Measurements from ENCODE around the gene USP17L5. TPM values are rescaled to one million over a fixed set of nuclear protein-coding genes. Genes with fewer than 3 reads are reported as not detected.
"Not testable (repeated sequence)": the region's sequence is repeated elsewhere in the genome, so short reads cannot be mapped to it uniquely, and the experiment has no call there.

The USP17L5 gene, protein sequence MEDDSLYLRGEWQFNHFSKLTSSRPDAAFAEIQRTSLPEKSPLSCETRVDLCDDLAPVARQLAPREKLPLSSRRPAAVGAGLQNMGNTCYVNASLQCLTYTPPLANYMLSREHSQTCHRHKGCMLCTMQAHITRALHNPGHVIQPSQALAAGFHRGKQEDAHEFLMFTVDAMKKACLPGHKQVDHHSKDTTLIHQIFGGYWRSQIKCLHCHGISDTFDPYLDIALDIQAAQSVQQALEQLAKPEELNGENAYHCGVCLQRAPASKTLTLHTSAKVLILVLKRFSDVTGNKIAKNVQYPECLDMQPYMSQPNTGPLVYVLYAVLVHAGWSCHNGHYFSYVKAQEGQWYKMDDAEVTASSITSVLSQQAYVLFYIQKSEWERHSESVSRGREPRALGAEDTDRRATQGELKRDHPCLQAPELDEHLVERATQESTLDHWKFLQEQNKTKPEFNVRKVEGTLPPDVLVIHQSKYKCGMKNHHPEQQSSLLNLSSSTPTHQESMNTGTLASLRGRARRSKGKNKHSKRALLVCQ
- total RNA-seq (not detected), polyA plus RNA-seq (not detected)
- long read RNA-seq, donor 1, result 0 reads
- long read RNA-seq, donor 2, result 0 reads
- long read RNA-seq, donor 3, result 0 reads
- long read RNA-seq, donor 4, result 0 reads
- long read RNA-seq, donor 5, result 0 reads
- long read RNA-seq, donor 6, result 0 reads
- long read RNA-seq, donor 7, result 0 reads
- long read RNA-seq, donor 8, result 0 reads
- long read RNA-seq, donor 9, result 0 reads
- long read RNA-seq, donor 10, result 0 reads

DNA sequence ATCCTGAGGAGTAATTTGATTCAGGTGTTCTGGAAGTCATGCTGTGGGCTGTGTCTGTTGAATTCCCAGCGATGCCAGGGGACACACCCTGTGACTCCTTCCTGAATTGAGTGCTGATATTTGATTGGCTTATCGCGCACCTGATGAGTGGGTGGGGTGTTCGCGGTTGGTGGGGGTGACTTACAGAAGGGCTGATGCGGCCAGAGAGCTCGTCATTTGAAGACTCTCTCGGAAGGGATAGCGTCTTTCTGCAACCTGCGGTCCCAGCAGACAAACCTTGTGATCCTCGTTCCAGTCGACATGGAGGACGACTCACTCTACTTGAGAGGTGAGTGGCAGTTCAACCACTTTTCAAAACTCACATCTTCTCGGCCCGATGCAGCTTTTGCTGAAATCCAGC is at the start of gene USP17L5:
USP17L5 (plus strand) TSS at position 301 of the 400 bp plus-strand sequence; CDS start at position 301, 0 bp downstream.
- H3K27me3 ChIP-seq; intact Hi-C loops (cut with DNase I); DNase-seq; H3K27ac ChIP-seq; H3K4me1 ChIP-seq (replicated peaks in 1 of 2); H3K4me3 ChIP-seq; H3K9me3 ChIP-seq (replicated peaks in 1 of 3); H3K36me3 ChIP-seq (replicated peaks in 1 of 2): not testable (repeated sequence)
- WGBS, 4 donors, result no CpG with 5 or more reads among the region's 15 CpGs

DNA sequence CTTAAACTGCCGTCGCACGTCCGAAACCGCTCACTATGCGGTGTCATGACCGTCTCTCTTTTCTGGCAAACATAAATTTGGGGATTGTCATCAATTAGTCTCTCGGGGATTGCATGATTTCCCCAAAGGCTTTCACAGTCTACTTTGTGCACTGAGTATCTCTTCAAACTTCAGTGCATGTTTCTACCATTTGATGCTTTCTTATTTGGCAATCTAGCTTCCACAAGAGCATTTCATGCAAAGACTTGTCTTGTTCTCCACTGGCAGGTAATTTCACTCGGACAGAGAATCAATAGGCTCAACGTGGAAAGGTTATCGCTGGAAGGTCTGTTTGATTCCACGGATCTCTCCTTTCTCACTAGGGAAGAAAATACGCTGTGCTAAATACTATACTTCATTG is 15.0 kb upstream of the USP17L5 start:
- H3K4me3 ChIP-seq; H3K4me1 ChIP-seq (replicated peaks in 1 of 2); H3K27ac ChIP-seq; H3K9me3 ChIP-seq (replicated peaks in 1 of 3); DNase-seq; H3K36me3 ChIP-seq (replicated peaks in 1 of 2); H3K27me3 ChIP-seq; intact Hi-C loops (cut with DNase I): not testable (repeated sequence)
- WGBS, 4 donors, result 70 to 79% (median 78%) methylated on average over 1 to 5 of the region's 13 CpGs

DNA sequence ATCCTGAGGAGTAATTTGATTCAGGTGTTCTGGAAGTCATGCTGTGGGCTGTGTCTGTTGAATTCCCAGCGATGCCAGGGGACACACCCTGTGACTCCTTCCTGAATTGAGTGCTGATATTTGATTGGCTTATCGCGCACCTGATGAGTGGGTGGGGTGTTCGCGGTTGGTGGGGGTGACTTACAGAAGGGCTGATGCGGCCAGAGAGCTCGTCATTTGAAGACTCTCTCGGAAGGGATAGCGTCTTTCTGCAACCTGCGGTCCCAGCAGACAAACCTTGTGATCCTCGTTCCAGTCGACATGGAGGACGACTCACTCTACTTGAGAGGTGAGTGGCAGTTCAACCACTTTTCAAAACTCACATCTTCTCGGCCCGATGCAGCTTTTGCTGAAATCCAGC is 14.3 kb upstream of the USP17L5 start, which contains the start of gene USP17L24:
USP17L24 (plus strand) TSS at position 301 of the 400 bp plus-strand sequence; CDS start at position 301, 0 bp downstream.
- intact Hi-C loops (cut with DNase I); H3K27ac ChIP-seq: not testable (repeated sequence)

DNA sequence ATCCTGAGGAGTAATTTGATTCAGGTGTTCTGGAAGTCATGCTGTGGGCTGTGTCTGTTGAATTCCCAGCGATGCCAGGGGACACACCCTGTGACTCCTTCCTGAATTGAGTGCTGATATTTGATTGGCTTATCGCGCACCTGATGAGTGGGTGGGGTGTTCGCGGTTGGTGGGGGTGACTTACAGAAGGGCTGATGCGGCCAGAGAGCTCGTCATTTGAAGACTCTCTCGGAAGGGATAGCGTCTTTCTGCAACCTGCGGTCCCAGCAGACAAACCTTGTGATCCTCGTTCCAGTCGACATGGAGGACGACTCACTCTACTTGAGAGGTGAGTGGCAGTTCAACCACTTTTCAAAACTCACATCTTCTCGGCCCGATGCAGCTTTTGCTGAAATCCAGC is 9.6 kb upstream of the USP17L5 start, which contains the start of gene USP17L25:
USP17L25 (plus strand) TSS at position 301 of the 400 bp plus-strand sequence; CDS start at position 301, 0 bp downstream.
- H3K27ac ChIP-seq; DNase-seq; H3K4me3 ChIP-seq; H3K9me3 ChIP-seq (replicated peaks in 1 of 3); H3K36me3 ChIP-seq (replicated peaks in 1 of 2); H3K27me3 ChIP-seq; H3K4me1 ChIP-seq (replicated peaks in 1 of 2); intact Hi-C loops (cut with DNase I): not testable (repeated sequence)
- WGBS, 4 donors, result no CpG with 5 or more reads among the region's 15 CpGs

More for the DNA sequence above, 14.3 kb upstream of the USP17L5 start, which contains the start of gene USP17L24:
- not testable (repeated sequence) for H3K4me3 ChIP-seq; H3K4me1 ChIP-seq (replicated peaks in 1 of 2); H3K36me3 ChIP-seq (replicated peaks in 1 of 2); H3K27me3 ChIP-seq; DNase-seq; H3K9me3 ChIP-seq (replicated peaks in 1 of 3)
- no CpG with 5 or more reads among the region's 15 CpGs for whole genome bisulfite sequencing, 4 donors

DNA sequence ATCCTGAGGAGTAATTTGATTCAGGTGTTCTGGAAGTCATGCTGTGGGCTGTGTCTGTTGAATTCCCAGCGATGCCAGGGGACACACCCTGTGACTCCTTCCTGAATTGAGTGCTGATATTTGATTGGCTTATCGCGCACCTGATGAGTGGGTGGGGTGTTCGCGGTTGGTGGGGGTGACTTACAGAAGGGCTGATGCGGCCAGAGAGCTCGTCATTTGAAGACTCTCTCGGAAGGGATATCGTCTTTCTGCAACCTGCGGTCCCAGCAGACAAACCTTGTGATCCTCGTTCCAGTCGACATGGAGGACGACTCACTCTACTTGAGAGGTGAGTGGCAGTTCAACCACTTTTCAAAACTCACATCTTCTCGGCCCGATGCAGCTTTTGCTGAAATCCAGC is 4.8 kb upstream of the USP17L5 start, which contains the start of gene USP17L26:
USP17L26 (plus strand) TSS at position 301 of the 400 bp plus-strand sequence; CDS start at position 301, 0 bp downstream.
- H3K27ac ChIP-seq; H3K9me3 ChIP-seq (replicated peaks in 1 of 3); H3K4me3 ChIP-seq; H3K36me3 ChIP-seq (replicated peaks in 1 of 2); H3K4me1 ChIP-seq (replicated peaks in 1 of 2); DNase-seq; H3K27me3 ChIP-seq; intact Hi-C loops (cut with DNase I): not testable (repeated sequence)
- WGBS, 4 donors, result 82% methylated on average over 8 of the region's 15 CpGs; no CpG with 5 or more reads in 3 of the 4 donors

DNA sequence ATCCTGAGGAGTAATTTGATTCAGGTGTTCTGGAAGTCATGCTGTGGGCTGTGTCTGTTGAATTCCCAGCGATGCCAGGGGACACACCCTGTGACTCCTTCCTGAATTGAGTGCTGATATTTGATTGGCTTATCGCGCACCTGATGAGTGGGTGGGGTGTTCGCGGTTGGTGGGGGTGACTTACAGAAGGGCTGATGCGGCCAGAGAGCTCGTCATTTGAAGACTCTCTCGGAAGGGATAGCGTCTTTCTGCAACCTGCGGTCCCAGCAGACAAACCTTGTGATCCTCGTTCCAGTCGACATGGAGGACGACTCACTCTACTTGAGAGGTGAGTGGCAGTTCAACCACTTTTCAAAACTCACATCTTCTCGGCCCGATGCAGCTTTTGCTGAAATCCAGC is 4.6 kb downstream of the USP17L5 start, which contains the start of gene USP17L27:
USP17L27 (plus strand) TSS at position 301 of the 400 bp plus-strand sequence; CDS start at position 301, 0 bp downstream.
- H3K4me3 ChIP-seq; H3K9me3 ChIP-seq (replicated peaks in 1 of 3); H3K27ac ChIP-seq; DNase-seq; H3K4me1 ChIP-seq (replicated peaks in 1 of 2); H3K27me3 ChIP-seq; H3K36me3 ChIP-seq (replicated peaks in 1 of 2); intact Hi-C loops (cut with DNase I): not testable (repeated sequence)
- WGBS, 4 donors, result no CpG with 5 or more reads among the region's 15 CpGs

DNA sequence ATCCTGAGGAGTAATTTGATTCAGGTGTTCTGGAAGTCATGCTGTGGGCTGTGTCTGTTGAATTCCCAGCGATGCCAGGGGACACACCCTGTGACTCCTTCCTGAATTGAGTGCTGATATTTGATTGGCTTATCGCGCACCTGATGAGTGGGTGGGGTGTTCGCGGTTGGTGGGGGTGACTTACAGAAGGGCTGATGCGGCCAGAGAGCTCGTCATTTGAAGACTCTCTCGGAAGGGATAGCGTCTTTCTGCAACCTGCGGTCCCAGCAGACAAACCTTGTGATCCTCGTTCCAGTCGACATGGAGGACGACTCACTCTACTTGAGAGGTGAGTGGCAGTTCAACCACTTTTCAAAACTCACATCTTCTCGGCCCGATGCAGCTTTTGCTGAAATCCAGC is 9.4 kb downstream of the USP17L5 start, which contains the start of gene USP17L28:
USP17L28 (plus strand) TSS at position 301 of the 400 bp plus-strand sequence; CDS start at position 301, 0 bp downstream.
- no CpG with 5 or more reads among the region's 15 CpGs for WGBS, 4 donors
- H3K4me1 ChIP-seq (replicated peaks in 1 of 2); H3K9me3 ChIP-seq (replicated peaks in 1 of 3); intact Hi-C loops (cut with DNase I); H3K36me3 ChIP-seq (replicated peaks in 1 of 2); H3K27me3 ChIP-seq; H3K4me3 ChIP-seq; H3K27ac ChIP-seq; DNase-seq: not testable (repeated sequence)

DNA sequence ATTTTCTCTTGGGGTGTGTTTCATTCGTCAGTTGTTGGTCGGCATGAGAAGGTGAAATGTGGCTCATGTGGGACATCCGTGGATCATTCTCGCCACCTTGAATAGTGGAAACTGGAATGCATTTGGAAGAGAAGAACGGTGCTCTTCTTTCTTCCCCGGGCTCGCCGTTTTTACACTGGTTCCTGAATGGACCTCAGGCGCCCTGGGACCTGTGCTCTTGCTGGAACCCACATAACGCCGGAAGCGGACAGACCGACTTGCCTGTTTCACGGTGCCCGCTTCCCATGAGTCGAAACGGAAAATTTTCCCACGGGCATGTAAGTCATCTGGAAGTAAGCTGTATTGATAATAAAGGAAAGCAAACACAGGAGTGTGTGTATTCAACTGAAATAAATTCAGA is 11.7 kb downstream of the USP17L5 start:
- H3K4me3 ChIP-seq; H3K9me3 ChIP-seq (replicated peaks in 1 of 3); H3K27me3 ChIP-seq; H3K27ac ChIP-seq; H3K36me3 ChIP-seq (replicated peaks in 1 of 2); DNase-seq; intact Hi-C loops (cut with DNase I); H3K4me1 ChIP-seq (replicated peaks in 1 of 2): not testable (repeated sequence)
- WGBS, 4 donors, result 92% methylated on average over 13 of the region's 18 CpGs; no CpG with 5 or more reads in 3 of the 4 donors

DNA sequence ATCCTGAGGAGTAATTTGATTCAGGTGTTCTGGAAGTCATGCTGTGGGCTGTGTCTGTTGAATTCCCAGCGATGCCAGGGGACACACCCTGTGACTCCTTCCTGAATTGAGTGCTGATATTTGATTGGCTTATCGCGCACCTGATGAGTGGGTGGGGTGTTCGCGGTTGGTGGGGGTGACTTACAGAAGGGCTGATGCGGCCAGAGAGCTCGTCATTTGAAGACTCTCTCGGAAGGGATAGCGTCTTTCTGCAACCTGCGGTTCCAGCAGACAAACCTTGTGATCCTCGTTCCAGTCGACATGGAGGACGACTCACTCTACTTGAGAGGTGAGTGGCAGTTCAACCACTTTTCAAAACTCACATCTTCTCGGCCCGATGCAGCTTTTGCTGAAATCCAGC is 14.1 kb downstream of the USP17L5 start, which contains the start of gene USP17L29:
USP17L29 (plus strand) TSS at position 301 of the 400 bp plus-strand sequence; CDS start at position 301, 0 bp downstream.
- DNase-seq; H3K4me3 ChIP-seq; H3K9me3 ChIP-seq (replicated peaks in 1 of 3); H3K4me1 ChIP-seq (replicated peaks in 1 of 2); H3K36me3 ChIP-seq (replicated peaks in 1 of 2); intact Hi-C loops (cut with DNase I); H3K27ac ChIP-seq; H3K27me3 ChIP-seq: not testable (repeated sequence)
- WGBS, 4 donors, result no CpG with 5 or more reads among the region's 15 CpGs

DNA sequence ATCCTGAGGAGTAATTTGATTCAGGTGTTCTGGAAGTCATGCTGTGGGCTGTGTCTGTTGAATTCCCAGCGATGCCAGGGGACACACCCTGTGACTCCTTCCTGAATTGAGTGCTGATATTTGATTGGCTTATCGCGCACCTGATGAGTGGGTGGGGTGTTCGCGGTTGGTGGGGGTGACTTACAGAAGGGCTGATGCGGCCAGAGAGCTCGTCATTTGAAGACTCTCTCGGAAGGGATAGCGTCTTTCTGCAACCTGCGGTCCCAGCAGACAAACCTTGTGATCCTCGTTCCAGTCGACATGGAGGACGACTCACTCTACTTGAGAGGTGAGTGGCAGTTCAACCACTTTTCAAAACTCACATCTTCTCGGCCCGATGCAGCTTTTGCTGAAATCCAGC is 23.6 kb downstream of the USP17L5 start, which contains the start of gene USP17L30:
USP17L30 (plus strand) TSS at position 301 of the 400 bp plus-strand sequence; CDS start at position 301, 0 bp downstream.
- H3K36me3 ChIP-seq (replicated peaks in 1 of 2); DNase-seq; H3K27me3 ChIP-seq; H3K4me1 ChIP-seq (replicated peaks in 1 of 2); H3K4me3 ChIP-seq; intact Hi-C loops (cut with DNase I); H3K27ac ChIP-seq; H3K9me3 ChIP-seq (replicated peaks in 1 of 3): not testable (repeated sequence)
- no CpG with 5 or more reads among the region's 15 CpGs for WGBS, 4 donors

Data from adrenal gland (tissue), 19 donors.